ENCODE data around the gene PBOV1. TPM values are rescaled to one million over a fixed set of nuclear protein-coding genes. Genes with fewer than 3 reads are reported as not detected.
"Not testable (repeated sequence)": the region's sequence is repeated elsewhere in the genome, so short reads cannot be mapped to it uniquely, and the experiment has no call there.

The PBOV1 gene
- total and polyA plus RNA-seq, 7 donors = not detected

GRCh38 chr6:138215093-138215782, 3.1 kb downstream of the PBOV1 start:
- Histone ChIP-seq H3K4me1 (no peaks in the 10 kb centered on the region), H3K27ac (no peak overlapping the region), H3K36me3 (ENCODE audit: insufficient read depth in 1 of 2, low read depth in 1 of 2) (no peaks in the 10 kb centered on the region), H3K4me3 (no peak overlapping the region), H3K27me3 (ENCODE audit: insufficient read depth in 3 of 3, low read length in 2 of 3) (peaks cover 0 to 3% (median 0%) of the 10 kb centered on the region in 3 donors), H3K9me3 (no peaks in the 10 kb centered on the region)
- 53 to 62% (median 58%) methylated on average over 7 of the region's 7 CpGs for WGBS, 3 donors
- ATAC-seq (no peak), DNase-seq (no peak)
- TF ChIP-seq CTCF (IDR thresholded peaks at IDR 0.05) = no peak
- intact Hi-C loops (cut with DNase I) = no loop called here

GRCh38 chr6:138212530-138212929, 5.8 kb downstream of the PBOV1 start:
- H3K27me3 ChIP-seq (ENCODE audit: insufficient read depth in 3 of 3, low read length in 2 of 3); H3K9me3 ChIP-seq; H3K27ac ChIP-seq; H3K4me1 ChIP-seq; intact Hi-C loops (cut with DNase I); H3K4me3 ChIP-seq; ATAC-seq; DNase-seq; H3K36me3 ChIP-seq (ENCODE audit: insufficient read depth in 1 of 2, low read depth in 1 of 2): not testable (repeated sequence)
- WGBS, 3 donors = 98 to 100% (median 99%) methylated on average over 2 of the region's 2 CpGs

- WGBS, 3 donors = 83 to 87% (median 86%) methylated on average over 5 of the region's 5 CpGs
- Histone ChIP-seq H3K27me3 (ENCODE audit: insufficient read depth in 3 of 3, low read length in 2 of 3) (no peaks in the 10 kb centered on the region), H3K36me3 (ENCODE audit: insufficient read depth in 1 of 2, low read depth in 1 of 2) (no peaks in the 10 kb centered on the region), H3K4me1 (no peaks in the 10 kb centered on the region), H3K4me3 (no peak overlapping the region), H3K27ac (no peak overlapping the region), H3K9me3 (no peaks in the 10 kb centered on the region)
- no peak for TF ChIP-seq CTCF (IDR thresholded peaks at IDR 0.05)
- DNase-seq (no peak), ATAC-seq (no peak)
- intact Hi-C loops (cut with DNase I) = no loop called here
Measured at GRCh38 chr6:138211601-138212000, 6.7 kb downstream of the PBOV1 start.

GRCh38 chr6:138211048-138211581, 7.2 kb downstream of the PBOV1 start:
- Histone ChIP-seq H3K4me3 (no peak overlapping the region), H3K4me1 (no peaks in the 10 kb centered on the region), H3K27ac (no peak overlapping the region), H3K36me3 (ENCODE audit: insufficient read depth in 1 of 2, low read depth in 1 of 2) (no peaks in the 10 kb centered on the region), H3K9me3 (no peaks in the 10 kb centered on the region), H3K27me3 (ENCODE audit: insufficient read depth in 3 of 3, low read length in 2 of 3) (no peaks in the 10 kb centered on the region)
- DNase-seq (no peak), ATAC-seq (no peak)
- no peak for TF ChIP-seq CTCF (IDR thresholded peaks at IDR 0.05)
- WGBS, 3 donors = 86 to 88% (median 88%) methylated on average over 2 of the region's 2 CpGs
- intact Hi-C loops (cut with DNase I) = no loop called here

- Histone ChIP-seq H3K4me1 (no peaks in the 10 kb centered on the region), H3K27me3 (ENCODE audit: insufficient read depth in 3 of 3, low read length in 2 of 3) (no peaks in the 10 kb centered on the region), H3K4me3 (no peak overlapping the region), H3K27ac (no peak overlapping the region), H3K36me3 (ENCODE audit: insufficient read depth in 1 of 2, low read depth in 1 of 2) (no peaks in the 10 kb centered on the region), H3K9me3 (no peaks in the 10 kb centered on the region)
- no peak for ATAC-seq
- no peak for DNase-seq
- intact Hi-C loops (cut with DNase I) = no loop called here
- TF ChIP-seq CTCF (IDR thresholded peaks at IDR 0.05) = no peak
Measured at GRCh38 chr6:138206862-138207261, 11.4 kb downstream of the PBOV1 start.
